GM19023 (cell line): ENCODE data around the gene RPL15.
"Not testable (repeated sequence)": the region's sequence is repeated elsewhere in the genome, so short reads cannot be mapped to it uniquely, and the experiment has no call there.

Source experiments
- ATAC-seq: cut with Tn5 transposase; IDR thresholded peaks from one replicate; pipeline ENCODE4 v1.9.1; 2021; ENCODE audit warnings: mild to moderate bottlenecking, moderate library complexity; ENCODE audit not compliant: unreplicated experiment

The RPL15 gene

GRCh38 chr3:23916886-23917678 is at the start of gene RPL15, which contains the start of gene NKIRAS1:
Gene RPL15 (plus strand): TSS chr3:23917132. CDS start chr3:23917860, 728 bp downstream.
Gene NKIRAS1 (minus strand): TSS chr3:23916990. CDS start chr3:23910904, 6,086 bp downstream.
- ATAC-seq = peak; percentile 94

GRCh38 chr3:23867400-23867799 is 49.5 kb upstream of the RPL15 start:
- ATAC-seq = no peak

- ATAC-seq = no peak
Observed at GRCh38 chr3:23867838-23868237, 49.1 kb upstream of the RPL15 start.

GRCh38 chr3:23869977-23870662 is 46.8 kb upstream of the RPL15 start:
- ATAC-seq = no peak

- not testable (repeated sequence) for ATAC-seq
Observed at GRCh38 chr3:23870663-23871043, 46.3 kb upstream of the RPL15 start.

- ATAC-seq = not testable (repeated sequence)
Observed at GRCh38 chr3:23871361-23871760, 45.6 kb upstream of the RPL15 start.

GRCh38 chr3:23872330-23872729 is 44.6 kb upstream of the RPL15 start:
- no peak for ATAC-seq

- no peak for ATAC-seq
Observed at GRCh38 chr3:23873941-23874340, 43.0 kb upstream of the RPL15 start.

GRCh38 chr3:23874359-23875112 is 42.4 kb upstream of the RPL15 start:
- ATAC-seq = no peak

GRCh38 chr3:23875113-23875725 is 41.7 kb upstream of the RPL15 start:
- no peak for ATAC-seq

- no peak for ATAC-seq
Observed at GRCh38 chr3:23876923-23877322, 40.0 kb upstream of the RPL15 start.

GRCh38 chr3:23877329-23877980 is 39.5 kb upstream of the RPL15 start:
- no peak for ATAC-seq

GRCh38 chr3:23879485-23879884 is 37.4 kb upstream of the RPL15 start:
- ATAC-seq = no peak

GRCh38 chr3:23880703-23881339 is 36.1 kb upstream of the RPL15 start:
- no peak for ATAC-seq

- not testable (repeated sequence) for ATAC-seq
Observed at GRCh38 chr3:23881993-23882392, 34.9 kb upstream of the RPL15 start.

- ATAC-seq = no peak
Observed at GRCh38 chr3:23882487-23882918, 34.4 kb upstream of the RPL15 start.

GRCh38 chr3:23884481-23884880 is 32.5 kb upstream of the RPL15 start:
- no peak for ATAC-seq

GRCh38 chr3:23885210-23885609 is 31.7 kb upstream of the RPL15 start:
- ATAC-seq = no peak

- no peak for ATAC-seq
Observed at GRCh38 chr3:23886311-23886710, 30.6 kb upstream of the RPL15 start.

- no peak for ATAC-seq
Observed at GRCh38 chr3:23888617-23889228, 28.2 kb upstream of the RPL15 start.
